ENCODE measurements around the gene MAP3K19.

The MAP3K19 gene

DNA sequence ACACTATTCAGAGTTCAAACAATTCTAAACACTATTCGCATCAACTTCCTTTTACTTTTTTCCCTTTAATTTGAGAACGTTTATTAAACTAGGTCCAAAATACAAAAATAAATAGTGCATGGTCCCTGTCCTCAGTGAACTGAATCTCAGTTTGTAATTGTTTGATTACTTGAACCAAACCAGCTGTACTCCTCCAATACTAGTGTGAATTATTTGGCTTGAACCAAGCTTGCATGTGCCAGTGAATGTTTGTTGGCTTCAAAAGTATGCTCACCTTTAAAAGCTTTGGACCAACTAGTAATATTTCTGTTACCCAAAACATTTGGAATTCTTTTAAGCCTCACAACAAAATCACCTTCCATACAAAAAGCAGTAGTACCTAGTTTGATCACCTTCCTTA, 113.1 kb downstream of the MAP3K19 start:
- no peak for DNase-seq (ENCODE audit: low read depth, low spot score)

DNA sequence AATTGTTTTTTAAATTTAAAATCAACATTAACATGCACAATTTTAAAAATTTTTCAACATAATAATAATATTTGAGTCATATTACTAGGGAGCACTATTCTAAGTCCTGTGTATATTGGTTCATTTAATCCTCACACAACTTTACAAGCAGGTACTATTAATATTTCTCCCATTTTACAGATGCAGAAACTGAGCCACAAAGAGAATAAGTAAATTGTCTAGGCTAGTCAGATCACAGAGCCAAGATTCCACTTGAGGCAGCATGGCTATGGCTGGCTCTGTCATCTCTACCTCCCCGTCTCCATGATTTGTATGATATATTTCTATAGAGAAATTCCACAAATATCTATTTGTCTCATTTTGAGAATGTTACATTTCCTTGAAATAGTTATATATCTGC, 113.5 kb downstream of the MAP3K19 start:
- DNase-seq (ENCODE audit: low read depth, low spot score), result no peak

DNA sequence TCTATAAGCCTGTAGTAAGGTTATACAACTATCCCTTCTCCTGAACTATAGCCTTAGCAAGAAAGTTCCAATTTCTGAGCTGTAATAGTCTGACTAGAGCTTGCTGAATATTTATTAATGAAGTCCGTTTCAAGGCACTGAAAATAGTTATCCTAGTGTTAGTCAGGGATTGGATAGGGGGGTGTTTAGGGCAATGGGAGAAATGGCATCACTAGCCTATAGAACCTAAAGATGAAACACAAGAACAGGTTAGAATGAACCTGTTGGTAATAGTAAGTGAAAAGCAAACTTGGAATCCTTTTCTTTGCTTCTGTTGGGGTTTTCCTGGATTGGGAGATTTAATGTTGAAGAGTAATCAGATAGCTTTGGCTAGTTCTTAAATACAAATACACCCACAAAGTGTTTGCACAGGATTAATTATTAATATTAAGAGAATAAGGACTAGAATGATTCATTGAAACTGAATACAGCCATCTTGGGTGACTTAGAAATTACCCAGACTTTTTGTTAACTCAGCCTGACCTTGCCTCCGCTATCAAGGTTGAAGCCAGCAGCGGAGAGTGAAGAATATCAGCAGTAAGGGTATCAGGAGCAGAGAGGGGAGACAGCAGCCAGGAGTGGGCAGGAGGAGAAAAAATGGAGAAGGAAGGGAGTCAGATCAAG, 114.3 kb downstream of the MAP3K19 start:
- DNase-seq (ENCODE audit: low read depth, low spot score), result no peak

DNA sequence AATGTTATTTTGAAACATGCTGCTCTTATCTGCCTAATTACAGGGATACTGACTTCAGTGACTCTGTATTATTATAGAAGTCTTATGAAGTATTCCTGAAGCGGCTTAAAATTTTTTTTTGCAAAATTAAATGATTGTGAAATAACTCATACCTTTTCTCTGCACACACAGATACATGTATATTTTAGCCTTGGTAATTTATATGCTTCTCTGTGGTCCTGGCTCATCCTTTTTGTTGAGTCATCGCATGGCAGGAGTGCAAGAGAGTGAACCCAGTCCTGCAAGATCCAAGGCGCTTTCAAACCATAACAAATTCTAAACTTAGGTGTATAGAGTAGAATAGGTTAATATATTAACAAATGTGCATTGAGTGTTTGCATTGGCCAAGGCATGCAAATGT, 120.1 kb downstream of the MAP3K19 start:
- DNase-seq (ENCODE audit: low read depth, low spot score), result peak; percentile 25

DNA sequence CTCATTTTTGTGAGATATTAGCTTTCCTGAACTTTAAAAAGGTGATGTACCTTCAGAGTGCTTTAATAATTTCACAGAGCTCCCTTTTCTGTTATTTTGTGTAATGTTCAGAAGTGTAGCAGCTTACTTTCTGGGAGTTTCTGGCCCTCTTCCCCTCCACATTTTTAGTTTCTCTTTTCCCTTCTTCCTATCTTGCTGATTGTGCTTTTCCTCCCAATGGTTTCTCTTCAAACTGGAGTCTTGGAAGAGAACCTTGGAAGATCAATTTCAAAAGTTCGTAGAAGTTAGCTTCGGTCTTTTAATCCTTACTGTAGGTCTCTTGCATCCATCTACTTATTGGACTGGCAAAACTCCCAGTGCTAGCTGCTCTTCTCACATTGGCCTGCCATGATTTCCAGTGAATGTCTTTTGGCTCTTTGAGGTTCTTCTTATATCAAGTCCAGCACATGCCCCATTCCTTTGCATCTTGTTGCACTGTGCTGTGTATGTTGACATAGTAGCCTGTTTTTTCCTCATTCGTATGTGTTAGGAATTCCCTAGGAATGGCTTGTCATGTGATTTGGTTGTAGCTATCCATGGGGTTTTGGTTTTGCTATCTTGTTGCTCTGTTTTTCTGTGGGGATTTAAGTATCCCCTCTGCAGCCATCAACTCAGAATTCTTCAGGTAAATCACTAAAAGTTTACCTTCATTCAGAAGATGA, 120.9 kb downstream of the MAP3K19 start:
- DNase-seq (ENCODE audit: low read depth, low spot score), result peak; percentile 2

DNA sequence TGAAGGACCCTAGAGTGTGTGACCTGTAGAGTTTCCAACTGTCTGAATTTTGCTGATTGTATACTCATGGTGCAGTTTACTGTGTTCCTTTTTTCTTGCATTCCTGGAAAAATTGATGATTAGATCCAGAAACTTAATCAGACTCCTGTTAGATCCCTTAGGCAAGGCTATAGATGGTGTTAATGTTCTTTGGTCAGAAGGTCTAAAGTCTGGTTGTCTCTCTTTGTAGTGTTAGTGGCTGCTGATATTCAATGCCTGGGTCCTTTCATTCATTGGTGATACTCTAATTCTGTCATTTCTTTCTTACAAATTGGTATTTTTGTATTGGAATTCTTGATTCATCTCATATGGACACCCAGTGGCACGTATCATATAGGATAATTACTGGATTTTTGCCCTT, 122.3 kb downstream of the MAP3K19 start:
- no peak for DNase-seq (ENCODE audit: low read depth, low spot score)

DNA sequence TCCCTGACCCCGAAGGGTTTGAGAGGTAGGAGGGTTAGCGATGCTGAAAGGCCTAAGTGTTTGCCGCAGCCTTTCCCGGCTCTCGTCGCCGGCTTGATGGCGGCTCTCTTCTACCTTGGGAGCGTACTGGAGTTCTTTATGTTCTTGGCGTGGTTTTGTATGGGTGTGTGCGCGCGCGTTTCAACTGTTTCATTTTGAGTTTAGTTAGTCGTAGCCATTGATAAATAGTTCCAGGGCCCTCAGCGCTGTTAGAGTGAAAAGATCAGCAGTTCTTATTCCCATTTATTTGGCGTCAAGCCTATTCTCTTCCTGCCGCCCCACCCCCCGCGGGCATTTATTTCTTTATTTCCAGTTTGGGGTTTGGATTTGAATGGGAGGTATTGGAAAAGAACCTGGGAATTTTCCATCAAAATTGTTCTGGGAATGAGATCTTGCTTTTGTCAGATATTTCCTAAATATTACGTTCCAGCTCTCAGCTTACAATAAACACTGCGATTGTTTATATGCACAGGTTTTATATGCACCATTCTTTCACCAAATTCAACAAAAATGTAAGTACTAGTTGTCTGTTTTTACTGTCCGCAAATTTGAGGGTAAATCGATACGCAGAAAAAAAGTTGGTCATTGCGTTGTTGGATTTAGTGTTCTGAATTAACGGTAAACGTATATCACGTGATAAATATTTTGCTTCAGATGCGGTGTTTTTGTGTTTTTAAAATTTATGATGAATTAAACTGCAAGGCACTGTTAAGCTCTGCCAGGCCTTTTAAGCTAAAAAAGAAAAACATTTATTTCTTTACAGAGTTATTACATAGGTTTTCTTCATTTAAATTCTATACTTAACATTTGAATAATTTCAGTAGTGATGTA, 127.7 kb downstream of the MAP3K19 start:
- no peak for DNase-seq (ENCODE audit: low read depth, low spot score)

DNA sequence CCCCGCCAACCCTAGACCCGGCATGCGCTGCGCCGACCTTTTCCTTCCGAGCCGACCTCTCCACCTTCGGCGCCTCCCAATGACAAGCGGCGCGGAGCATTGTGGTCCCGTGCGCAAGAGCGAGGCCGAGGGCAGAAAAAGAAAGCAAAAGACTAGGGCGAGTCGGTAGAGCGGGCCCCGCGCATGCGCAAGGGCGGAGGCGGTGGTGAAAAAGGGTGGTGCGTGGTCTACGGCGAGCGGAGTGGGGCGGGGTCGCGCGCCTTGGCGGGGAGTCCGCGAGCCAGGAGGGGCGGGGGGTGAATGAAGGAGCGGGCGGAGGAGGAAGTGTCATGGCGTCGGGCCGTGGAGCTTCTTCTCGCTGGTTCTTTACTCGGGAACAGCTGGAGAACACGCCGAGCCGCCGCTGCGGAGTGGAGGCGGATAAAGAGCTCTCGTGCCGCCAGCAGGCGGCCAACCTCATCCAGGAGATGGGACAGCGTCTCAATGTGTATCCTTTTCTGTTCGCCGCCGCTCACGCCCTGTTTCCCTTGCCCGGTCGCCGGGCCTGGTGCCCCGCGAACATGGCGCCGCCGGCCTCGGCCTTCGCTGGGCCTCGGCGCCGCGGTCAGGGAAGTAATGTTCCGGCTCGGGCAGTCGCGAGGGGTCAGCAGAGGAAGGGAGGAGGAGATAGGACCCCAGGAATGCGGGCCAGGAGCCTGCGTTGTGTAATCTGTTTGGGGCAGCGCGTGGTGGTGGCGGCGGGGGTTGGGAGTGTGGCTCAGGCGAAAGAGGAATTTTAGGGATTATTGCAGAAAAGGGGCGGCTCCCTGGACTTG, 128.5 kb downstream of the MAP3K19 start, which contains the start of gene CCNT2:
Gene CCNT2, plus strand, starts transcription at position 297 of the 815 bp plus-strand sequence. Its CDS starts 33 bp downstream, at position 330.
- peak; percentile 100 for DNase-seq (ENCODE audit: low read depth, low spot score)

DNA sequence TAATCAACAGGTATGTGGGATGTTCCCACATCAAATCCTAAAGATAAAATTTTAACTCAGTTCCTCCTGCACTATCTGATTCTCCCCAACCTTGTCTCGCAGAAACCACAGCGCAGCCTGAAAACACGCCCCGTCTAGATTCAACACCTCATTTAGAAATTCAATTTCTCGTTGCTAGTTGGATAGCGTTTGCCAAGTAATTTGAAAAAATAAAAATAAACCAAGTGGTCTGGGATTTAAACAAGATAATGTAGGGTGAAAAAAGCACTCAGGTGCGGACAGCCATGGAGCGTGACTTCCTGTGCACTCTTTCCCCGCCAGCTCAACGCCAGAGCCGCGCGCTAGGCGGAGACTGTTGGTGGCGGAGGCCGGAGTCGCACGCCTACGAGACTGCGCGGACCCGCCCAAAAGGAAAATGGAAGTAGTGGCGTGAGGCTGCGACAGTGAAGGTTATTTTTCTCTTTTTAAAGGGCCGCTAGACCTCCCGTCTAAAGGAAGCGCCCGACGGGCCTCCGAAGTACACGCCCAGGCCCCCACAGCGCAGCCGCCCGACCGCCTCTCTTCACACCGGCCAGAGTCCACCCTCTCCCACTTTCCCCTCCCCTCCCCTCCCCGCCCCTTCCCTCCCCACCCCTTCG, 129.2 kb downstream of the MAP3K19 start:
- DNase-seq (ENCODE audit: low read depth, low spot score), result no peak

DNA sequence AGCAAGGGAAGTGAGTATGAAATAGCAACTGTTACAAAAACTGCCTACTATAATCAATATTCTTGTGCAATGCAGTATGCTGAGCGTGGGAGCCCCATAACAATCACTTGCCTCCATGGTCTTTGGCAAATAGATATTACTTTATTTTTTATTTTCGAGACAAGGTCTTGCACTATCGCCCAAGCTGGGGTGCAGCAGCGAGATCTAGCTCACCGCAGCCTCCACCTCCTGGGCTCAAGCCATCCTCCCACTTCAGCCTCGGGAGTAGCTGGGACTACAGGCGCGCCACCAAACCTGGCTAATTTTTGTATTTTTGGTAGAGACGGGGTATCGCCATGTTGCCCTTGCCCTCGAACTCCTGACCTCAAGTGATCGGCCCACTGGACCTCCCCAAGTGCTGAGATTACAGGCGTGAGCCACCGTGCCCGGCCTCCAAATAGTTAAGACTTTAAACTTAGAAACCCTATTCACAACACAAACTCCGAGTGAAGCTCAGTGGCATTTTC, 129.8 kb downstream of the MAP3K19 start:
- DNase-seq (ENCODE audit: low read depth, low spot score), result no peak

Data from astrocyte of the hippocampus (primary cell).